Jurkat, Clone E6-1 (cell line): Measurements from ENCODE around the gene SLC44A4.
"Not testable (repeated sequence)": the region's sequence is repeated elsewhere in the genome, so short reads cannot be mapped to it uniquely, and the experiment has no call there.

Experiments used
- DNase-seq: peaks from one replicate; pipeline ENCODE4 v3.0.0-alpha.2; 2011; ENCODE audit warnings: low read depth, low spot score
- H3K4me3 ChIP-seq: 2 replicates; pipeline ENCODE4 v1.5.1; 2011; ENCODE audit warnings: mild to moderate bottlenecking, low read length, control low read depth, moderate library complexity

SLC44A4 gene

DNA sequence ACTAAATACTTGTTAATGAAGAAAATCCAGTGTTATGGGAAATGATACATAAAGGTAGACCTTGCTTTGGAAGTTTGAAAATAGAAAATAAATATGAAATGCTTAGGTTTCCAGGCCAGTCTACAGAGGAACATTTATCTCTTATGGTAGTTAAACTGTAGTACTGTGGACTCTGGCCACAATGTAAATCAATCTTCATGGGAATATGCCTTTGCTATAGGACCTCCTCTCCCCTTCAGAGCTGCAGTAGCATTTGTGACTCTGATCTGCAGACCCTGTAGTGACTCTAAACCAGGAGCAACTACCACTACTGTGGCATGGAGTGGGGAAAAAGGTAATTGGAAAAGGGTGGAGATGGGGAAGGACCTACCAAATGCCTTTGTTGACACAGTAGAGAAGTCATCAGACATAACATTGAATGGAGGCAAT lies 58.9 kb downstream of the SLC44A4 start:
- DNase-seq = no peak

GRCh38 chr6:31817929-31818511 lies 60.8 kb downstream of the SLC44A4 start:
- not testable (repeated sequence) for DNase-seq, H3K4me3 ChIP-seq

More for the DNA sequence above, 58.9 kb downstream of the SLC44A4 start:
- no peak overlapping the region for H3K4me3 ChIP-seq

DNA sequence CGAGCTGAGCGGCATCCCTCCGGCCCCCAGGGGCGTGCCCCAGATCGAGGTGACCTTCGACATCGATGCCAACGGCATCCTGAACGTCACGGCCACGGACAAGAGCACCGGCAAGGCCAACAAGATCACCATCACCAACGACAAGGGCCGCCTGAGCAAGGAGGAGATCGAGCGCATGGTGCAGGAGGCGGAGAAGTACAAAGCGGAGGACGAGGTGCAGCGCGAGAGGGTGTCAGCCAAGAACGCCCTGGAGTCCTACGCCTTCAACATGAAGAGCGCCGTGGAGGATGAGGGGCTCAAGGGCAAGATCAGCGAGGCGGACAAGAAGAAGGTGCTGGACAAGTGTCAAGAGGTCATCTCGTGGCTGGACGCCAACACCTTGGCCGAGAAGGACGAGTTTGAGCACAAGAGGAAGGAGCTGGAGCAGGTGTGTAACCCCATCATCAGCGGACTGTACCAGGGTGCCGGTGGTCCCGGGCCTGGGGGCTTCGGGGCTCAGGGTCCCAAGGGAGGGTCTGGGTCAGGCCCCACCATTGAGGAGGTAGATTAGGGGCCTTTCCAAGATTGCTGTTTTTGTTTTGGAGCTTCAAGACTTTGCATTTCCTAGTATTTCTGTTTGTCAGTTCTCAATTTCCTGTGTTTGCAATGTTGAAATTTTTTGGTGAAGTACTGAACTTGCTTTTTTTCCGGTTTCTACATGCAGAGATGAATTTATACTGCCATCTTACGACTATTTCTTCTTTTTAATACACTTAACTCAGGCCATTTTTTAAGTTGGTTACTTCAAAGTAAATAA lies 61.5 kb downstream of the SLC44A4 start:
- not testable (repeated sequence) for H3K4me3 ChIP-seq, DNase-seq

GRCh38 chr6:31815025-31815838 lies 63.6 kb downstream of the SLC44A4 start, which contains the start of the genes HSPA1A and HSPA1L:
TSS of gene HSPA1A (plus strand) at chr6:31815543. CDS start at chr6:31815757, 214 bp downstream.
TSS of gene HSPA1L (minus strand) at chr6:31815283. CDS start at chr6:31811972, 3,311 bp downstream.
- no peak for DNase-seq
- no peak within 1 kb of the TSS for H3K4me3 ChIP-seq

DNA sequence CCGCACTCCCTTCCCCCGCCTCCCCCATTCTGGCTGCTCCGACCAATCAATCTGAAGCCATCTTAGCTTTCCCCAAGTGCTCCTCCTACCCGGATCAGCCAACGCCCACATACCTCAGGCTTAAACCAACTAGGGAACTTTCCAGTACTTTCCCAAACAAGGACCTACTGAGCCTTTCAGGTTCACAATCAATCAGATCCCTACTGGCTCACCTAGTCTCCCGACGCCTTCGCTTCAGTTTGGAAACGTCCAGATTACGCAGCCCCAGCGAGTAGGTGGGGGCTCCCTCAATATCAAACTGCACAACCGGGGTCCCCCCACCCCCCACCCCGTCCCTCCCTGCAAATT lies 64.1 kb downstream of the SLC44A4 start:
- H3K4me3 ChIP-seq = no peak overlapping the region
- DNase-seq = no peak

DNA sequence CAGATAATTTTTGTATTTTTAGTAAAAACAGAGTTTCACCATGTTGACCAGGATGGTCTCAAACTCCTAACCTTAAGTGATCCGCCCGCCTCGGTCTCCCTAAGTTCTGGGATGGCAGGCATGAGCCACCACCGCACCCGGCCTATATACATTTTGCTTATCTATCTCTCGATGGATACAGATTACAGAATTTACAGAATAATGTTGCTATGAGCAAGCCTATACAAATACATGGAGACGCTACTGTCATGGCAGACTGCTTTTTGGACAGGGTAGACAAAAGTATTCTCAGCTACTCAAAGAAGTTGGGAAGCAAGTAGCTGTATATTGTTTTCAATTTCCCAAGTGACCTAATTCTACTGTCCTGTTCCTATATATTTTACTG lies 65.3 kb downstream of the SLC44A4 start:
- no peak overlapping the region for H3K4me3 ChIP-seq

More for the DNA sequence above, 65.3 kb downstream of the SLC44A4 start:
- no peak for DNase-seq
